Breast epithelium (tissue), 3 donors: ENCODE results near the gene ZDHHC4.

Experiments used
- CTCF ChIP-seq, 3 donors: fragments of 450-650 bp; IDR thresholded peaks; one replicate each; pipeline ENCODE4 v1.5.1; 2016 to 2017; ENCODE audit warnings: antibody characterized with exemption in 3 of 3, mild to moderate bottlenecking in 3 of 3, moderate library complexity in 3 of 3
- POLR2A ChIP-seq: fragments of 450-650 bp; IDR thresholded peaks from one replicate; pipeline ENCODE4 v1.6.1; 2016; ENCODE audit warnings: antibody characterized with exemption, mild to moderate bottlenecking, moderate library complexity
- POLR2AphosphoS5 ChIP-seq, 3 donors: sonication (generic); formaldehyde crosslinking; IDR thresholded peaks; one replicate each; pipeline ENCODE4 v1.6.1; 2017; ENCODE audit warnings: antibody characterized with exemption in 3 of 3

- TF ChIP-seq CTCF (IDR thresholded peaks at IDR 0.05) = no peak
- no peak for TF ChIP-seq POLR2A
- TF ChIP-seq POLR2AphosphoS5 (IDR thresholded peaks at IDR 0.05) = no peak
These were observed 26.2 kb upstream of the ZDHHC4 start, which contains the start of gene GRID2IP for GRCh38 chr7:6551016-6551511.
